IMR-90 (cell line): ENCODE results near the gene CFAP58. TPM values are rescaled to one million over a fixed set of nuclear protein-coding genes. Genes with fewer than 3 reads are reported as not detected.

ENCODE experiments used
- ATAC-seq: fragments of 200-7000 bp; cut with Tn5 transposase; 2 replicates; pipeline ENCODE4 v1.9.1; 2020; ENCODE audit warnings: low read depth, mild to moderate bottlenecking, moderate library complexity
- Bru-seq: library from RNA; stranded (reverse); fragments of 400-500 nt; gene quantifications from one replicate; lab custom pipeline; 2021; lab: Mats Ljungman, UMichigan
- BruChase-seq, 2 experiments: library from RNA; stranded (reverse); fragments of 400-500 nt; gene quantifications; one replicate each; lab custom pipeline; 2021; lab: Mats Ljungman, UMichigan
- BruUV-seq: library from RNA; stranded (reverse); fragments of 400-500 nt; replicated peaks from 2 replicates; lab custom pipeline; 2021; lab: Mats Ljungman, UMichigan
- CTCF ChIA-PET: fragments of 300-600 bp; formaldehyde crosslinking; extraction: SDS; loops from one replicate; lab custom pipeline; 2021; ENCODE audit warnings: antibody characterized with exemption; lab: Yijun Ruan, JAX
- POLR2A ChIA-PET: fragments of 300-600 bp; sonication (Branson Sonifier 250); formaldehyde crosslinking; loops from one replicate; lab custom pipeline; 2022; ENCODE audit warnings: antibody characterized with exemption; ENCODE audit not compliant: unreplicated experiment; lab: Charles Lee
- DNase-seq: peaks from one replicate; pipeline ENCODE4 v3.0.0; 2013
- H2AFZ ChIP-seq: replicated peaks from 2 replicates; pipeline ENCODE3; 2013; ENCODE audit warnings: low read length, mild to moderate bottlenecking; ENCODE audit not compliant: poor library complexity
- H2AK5ac ChIP-seq: 2 replicates; pipeline ENCODE4 v1.6.1; 2013; ENCODE audit warnings: low read depth, low read length, inconsistent platforms
- H2AK9ac ChIP-seq: replicated peaks from 2 replicates; pipeline ENCODE3; 2013; ENCODE audit warnings: mild to moderate bottlenecking, low read depth, low read length, moderate library complexity; ENCODE audit not compliant: poor library complexity
- H2BK120ac ChIP-seq: 2 replicates; pipeline ENCODE4 v1.6.1; 2013; ENCODE audit warnings: low read depth, low read length, inconsistent platforms
- H2BK15ac ChIP-seq: 3 replicates; pipeline ENCODE4 v1.6.1; 2013; ENCODE audit warnings: low read depth, low read length, inconsistent platforms
- H2BK20ac ChIP-seq: 2 replicates; pipeline ENCODE4 v1.6.1; 2013; ENCODE audit warnings: low read depth, mild to moderate bottlenecking, inconsistent platforms, low read length, moderate library complexity
- H2BK5ac ChIP-seq: 2 replicates; pipeline ENCODE4 v1.6.1; 2013; ENCODE audit warnings: mild to moderate bottlenecking, low read depth, low read length, inconsistent platforms; ENCODE audit not compliant: poor library complexity, severe bottlenecking
- H3K14ac ChIP-seq: replicated peaks from 2 replicates; pipeline ENCODE4 v1.6.1; 2013; ENCODE audit warnings: low read depth, low read length, inconsistent platforms
- H3K18ac ChIP-seq: 2 replicates; pipeline ENCODE4 v1.6.1; 2013; ENCODE audit warnings: low read depth, low read length, control low read depth
- H3K23ac ChIP-seq: 2 replicates; pipeline ENCODE4 v1.6.1; 2013; ENCODE audit warnings: low read depth, low read length, inconsistent platforms
- H3K27ac ChIP-seq: 2 replicates; pipeline ENCODE4 v1.5.1; 2013; ENCODE audit warnings: mild to moderate bottlenecking, control low read depth, low read length; ENCODE audit not compliant: insufficient read depth
- H3K27me3 ChIP-seq: 2 replicates; pipeline ENCODE4 v1.6.1; 2013; ENCODE audit warnings: low read length; ENCODE audit not compliant: control insufficient read depth, insufficient read depth
- H3K36me3 ChIP-seq: 2 replicates; pipeline ENCODE4 v1.6.1; 2013; ENCODE audit warnings: low read length, mixed read lengths; ENCODE audit not compliant: control insufficient read depth, insufficient read depth
- H3K4ac ChIP-seq: 2 replicates; pipeline ENCODE4 v1.6.1; 2013; ENCODE audit warnings: low read depth, low read length, inconsistent platforms
- H3K4me1 ChIP-seq: 2 replicates; pipeline ENCODE4 v1.6.1; 2013; ENCODE audit warnings: low read length, mixed read lengths; ENCODE audit not compliant: control insufficient read depth, insufficient read depth
- H3K4me2 ChIP-seq: 2 replicates; pipeline ENCODE4 v1.6.1; 2013; ENCODE audit warnings: low read depth, mild to moderate bottlenecking, control low read depth, low read length, moderate library complexity
- H3K4me3 ChIP-seq: 2 replicates; pipeline ENCODE4 v1.5.1; 2013; ENCODE audit warnings: low read depth, mild to moderate bottlenecking, control low read depth, low read length, moderate library complexity; ENCODE audit not compliant: insufficient read depth
- H3K56ac ChIP-seq: 2 replicates; pipeline ENCODE4 v1.6.1; 2013; ENCODE audit warnings: low read length, inconsistent platforms; ENCODE audit not compliant: insufficient read depth; ENCODE audit errors: extremely low read depth
- H3K79me1 ChIP-seq, 2 experiments: 2 replicates each; pipeline ENCODE4 v1.6.1; 2013; ENCODE audit warnings: low read length in 2 of 2, inconsistent platforms in 1 of 2, low read depth in 1 of 2
- H3K9ac ChIP-seq: 2 replicates; pipeline ENCODE4 v1.6.1; 2013; ENCODE audit warnings: low read depth, low read length, control low read depth
- H3K9me1 ChIP-seq: 2 replicates; pipeline ENCODE4 v1.6.1; 2013; ENCODE audit warnings: low read length, inconsistent platforms; ENCODE audit not compliant: insufficient read depth
- H3K9me3 ChIP-seq: 2 replicates; pipeline ENCODE4 v1.6.1; 2013; ENCODE audit warnings: low read length; ENCODE audit not compliant: control insufficient read depth, insufficient read depth
- H4K20me1 ChIP-seq: 2 replicates; pipeline ENCODE4 v1.6.1; 2013; ENCODE audit warnings: low read length, inconsistent platforms; ENCODE audit not compliant: insufficient read depth
- H4K5ac ChIP-seq: 2 replicates; pipeline ENCODE4 v1.6.1; 2013; ENCODE audit warnings: mild to moderate bottlenecking, low read depth, low read length, control low read depth
- H4K8ac ChIP-seq, 2 experiments: 2 replicates each; pipeline ENCODE4 v1.6.1; 2013; ENCODE audit warnings: low read depth in 2 of 2, low read length in 2 of 2, control low read depth in 1 of 2, inconsistent platforms in 1 of 2
- H4K91ac ChIP-seq: 2 replicates; pipeline ENCODE4 v1.6.1; 2013; ENCODE audit warnings: low read depth, low read length, inconsistent platforms; ENCODE audit not compliant: insufficient read depth
- FOS ChIP-seq: fragments of 150-350 bp; IDR thresholded peaks from 2 replicates; pipeline ENCODE4 v1.6.1; 2016; ENCODE audit warnings: low read depth, low read length
- MAZ ChIP-seq: IDR thresholded peaks from 2 replicates; pipeline ENCODE4 v1.6.1; 2012; ENCODE audit warnings: low read depth, mild to moderate bottlenecking, low read length, improper control_type of control experiment, moderate library complexity, borderline replicate concordance
- MXI1 ChIP-seq: IDR thresholded peaks from 2 replicates; pipeline ENCODE4 v1.6.1; 2012; ENCODE audit warnings: low read depth, mild to moderate bottlenecking, low read length, moderate library complexity, borderline replicate concordance
- POLR2A ChIP-seq: IDR thresholded peaks from 2 replicates; pipeline ENCODE4 v1.6.1; 2012; ENCODE audit warnings: mild to moderate bottlenecking, low read depth, low read length
- RAD21 ChIP-seq: IDR thresholded peaks from 2 replicates; pipeline ENCODE4 v1.6.1; 2012; ENCODE audit warnings: low read length, improper control_type of control experiment
- WGBS, 2 experiments: methylation state at CpG; one replicate each; pipeline versions ENCODE4 v1.1.5 to v1.1.7; 2013; ENCODE audit warnings: missing lambda C conversion rate in 2 of 2; ENCODE audit not compliant: insufficient read length in 1 of 2; ENCODE audit errors: extremely low coverage in 2 of 2; 5-methylcytosine and 5-hydroxymethylcytosine counted together
- dilution Hi-C: fragments of 300-500 bp; cut with HindIII; formaldehyde crosslinking; loops from one replicate; pipeline ENCODE4 v1.14.3; 2018; ENCODE audit warnings: low sequenced_read_pairs; ENCODE audit not compliant: unreplicated experiment
- in situ Hi-C: fragments of 300-500 bp; cut with MboI; formaldehyde crosslinking; loops from 3 replicates; pipeline ENCODE4 v1.14.3; 2019; ENCODE audit warnings: low sequenced_read_pairs, inconsistent platforms, mixed read lengths
- intact Hi-C: fragments of 100-400 bp; cut with micrococcal nuclease; formaldehyde crosslinking; loops from 2 replicates; pipeline ENCODE4 v1.10.0; 2022
- long read RNA-seq: library from polyadenylated mRNA; unstranded; transcript quantifications from one replicate; pipeline ENCODE4 v2.0.0, GENCODE V29; 2021; ENCODE audit not compliant: unreplicated experiment
- polyA plus RNA-seq, 3 experiments: library from polyadenylated mRNA; depleted of rRNA; stranded (reverse); fragments of >200 nt; gene quantifications; 2 replicates each; pipeline ENCODE4 v1.2.3, GENCODE V29; 2012; ENCODE audit warnings: low replicate concordance in 1 of 3
- total RNA-seq: library from RNA; depleted of rRNA; stranded (reverse); fragments of >200 nt; gene quantifications from 2 replicates; pipeline ENCODE4 v1.2.3, GENCODE V29; 2012; rRNA removed
- TF ChIP-seq, protein P1 (sequence below): fragments of 150-350 bp; IDR thresholded peaks from 2 replicates; pipeline ENCODE4 v1.6.1; 2016; ENCODE audit warnings: low read depth, mild to moderate bottlenecking, low read length, moderate library complexity, borderline replicate concordance
- TF ChIP-seq, protein P2 (sequence below): conservative IDR thresholded peaks from 2 replicates; pipeline ENCODE4 v1.5.1; 2012; ENCODE audit warnings: mild to moderate bottlenecking, low read depth, low read length, improper control_type of control experiment

CFAP58 gene, protein sequence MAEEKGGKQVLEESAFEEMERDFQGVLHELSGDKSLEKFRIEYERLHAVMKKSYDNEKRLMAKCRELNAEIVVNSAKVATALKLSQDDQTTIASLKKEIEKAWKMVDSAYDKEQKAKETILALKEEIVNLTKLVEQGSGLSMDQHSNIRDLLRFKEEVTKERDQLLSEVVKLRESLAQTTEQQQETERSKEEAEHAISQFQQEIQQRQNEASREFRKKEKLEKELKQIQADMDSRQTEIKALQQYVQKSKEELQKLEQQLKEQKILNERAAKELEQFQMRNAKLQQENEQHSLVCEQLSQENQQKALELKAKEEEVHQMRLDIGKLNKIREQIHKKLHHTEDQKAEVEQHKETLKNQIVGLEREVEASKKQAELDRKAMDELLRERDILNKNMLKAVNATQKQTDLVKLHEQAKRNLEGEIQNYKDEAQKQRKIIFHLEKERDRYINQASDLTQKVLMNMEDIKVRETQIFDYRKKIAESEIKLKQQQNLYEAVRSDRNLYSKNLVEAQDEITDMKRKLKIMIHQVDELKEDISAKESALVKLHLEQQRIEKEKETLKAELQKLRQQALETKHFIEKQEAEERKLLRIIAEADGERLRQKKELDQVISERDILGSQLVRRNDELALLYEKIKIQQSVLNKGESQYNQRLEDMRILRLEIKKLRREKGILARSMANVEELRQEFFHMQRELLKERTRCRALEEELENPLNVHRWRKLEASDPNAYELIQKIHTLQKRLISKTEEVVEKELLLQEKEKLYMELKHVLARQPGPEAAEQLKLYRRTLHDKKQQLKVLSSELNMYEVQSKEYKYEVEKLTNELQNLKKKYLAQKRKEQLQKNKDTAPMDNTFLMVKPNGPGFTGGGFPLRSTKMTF
- 0.36 and 0.83 TPM in 2 replicates for total RNA-seq
- 0.57 and 0.72 TPM in 2 replicates for polyA plus RNA-seq (2012; rRNA removed)
- polyA plus RNA-seq (2012; cell fraction: cytosol; rRNA removed): 0.03 and 0.09 TPM in 2 replicates
- 0.14 and 1.3 TPM in 2 replicates for polyA plus RNA-seq (2012; cell fraction: nucleus; rRNA removed; ENCODE audit: low replicate concordance)
- Bru-seq, nascent RNA: percentile 16 among the genes with signal in this experiment
- percentile 20 among the genes with signal in this experiment for BruChase-seq, experiment 1, labeled RNA remaining after a 6-hour chase
- percentile 25 among the genes with signal in this experiment for BruChase-seq, experiment 2, labeled RNA remaining after a 2-hour chase
- long read RNA-seq: 0 reads

DNA sequence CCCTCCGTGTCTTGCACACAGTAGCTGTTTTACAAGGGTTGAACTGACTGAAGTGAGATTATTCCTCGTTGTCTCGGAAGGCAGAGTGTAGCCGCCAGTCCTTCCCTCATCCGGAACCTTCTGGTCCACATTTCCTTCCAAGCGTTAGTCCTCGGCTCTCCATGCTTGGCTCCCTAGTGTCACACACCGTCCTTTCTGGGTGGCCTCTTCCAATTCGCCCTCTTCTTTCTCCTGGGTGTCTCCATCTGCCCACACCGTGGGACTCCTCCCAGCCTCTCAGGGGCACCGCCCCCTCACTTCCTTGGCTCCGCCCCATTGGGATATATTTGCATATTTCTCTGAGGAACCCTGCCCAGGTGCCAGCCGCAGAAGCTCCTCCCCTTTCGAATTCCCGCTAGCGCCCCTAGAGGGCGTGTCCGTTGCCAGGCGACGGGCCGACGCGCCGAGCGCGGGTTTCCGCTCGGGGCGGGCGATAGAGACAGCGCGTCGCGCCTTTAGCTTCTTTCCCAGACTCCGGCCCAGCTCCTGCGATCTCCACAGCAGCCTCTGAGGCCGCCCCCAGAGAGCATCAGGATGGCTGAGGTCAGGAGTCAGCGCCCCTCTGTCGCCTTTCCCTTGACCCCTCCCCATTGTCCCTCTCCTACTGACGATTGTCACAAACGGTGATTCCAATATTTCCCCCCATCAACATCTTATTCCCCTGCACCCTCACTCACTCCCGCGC lies at the start of gene CFAP58:
TSS of gene CFAP58 (plus strand) at position 509 of the 724 bp plus-strand sequence. CDS start at position 574, 65 bp downstream.
- dilution Hi-C loops: no loop called here
- TF ChIP-seq MAZ (no peak), POLR2A (no peak), MXI1 (peak; percentile 69; the same call in 1 of the 2 replicates), RAD21 (no peak), FOS (no peak)
- TF ChIP-seq, protein P1, sequence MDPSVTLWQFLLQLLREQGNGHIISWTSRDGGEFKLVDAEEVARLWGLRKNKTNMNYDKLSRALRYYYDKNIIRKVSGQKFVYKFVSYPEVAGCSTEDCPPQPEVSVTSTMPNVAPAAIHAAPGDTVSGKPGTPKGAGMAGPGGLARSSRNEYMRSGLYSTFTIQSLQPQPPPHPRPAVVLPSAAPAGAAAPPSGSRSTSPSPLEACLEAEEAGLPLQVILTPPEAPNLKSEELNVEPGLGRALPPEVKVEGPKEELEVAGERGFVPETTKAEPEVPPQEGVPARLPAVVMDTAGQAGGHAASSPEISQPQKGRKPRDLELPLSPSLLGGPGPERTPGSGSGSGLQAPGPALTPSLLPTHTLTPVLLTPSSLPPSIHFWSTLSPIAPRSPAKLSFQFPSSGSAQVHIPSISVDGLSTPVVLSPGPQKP: no peak
- TF ChIP-seq, protein P2, sequence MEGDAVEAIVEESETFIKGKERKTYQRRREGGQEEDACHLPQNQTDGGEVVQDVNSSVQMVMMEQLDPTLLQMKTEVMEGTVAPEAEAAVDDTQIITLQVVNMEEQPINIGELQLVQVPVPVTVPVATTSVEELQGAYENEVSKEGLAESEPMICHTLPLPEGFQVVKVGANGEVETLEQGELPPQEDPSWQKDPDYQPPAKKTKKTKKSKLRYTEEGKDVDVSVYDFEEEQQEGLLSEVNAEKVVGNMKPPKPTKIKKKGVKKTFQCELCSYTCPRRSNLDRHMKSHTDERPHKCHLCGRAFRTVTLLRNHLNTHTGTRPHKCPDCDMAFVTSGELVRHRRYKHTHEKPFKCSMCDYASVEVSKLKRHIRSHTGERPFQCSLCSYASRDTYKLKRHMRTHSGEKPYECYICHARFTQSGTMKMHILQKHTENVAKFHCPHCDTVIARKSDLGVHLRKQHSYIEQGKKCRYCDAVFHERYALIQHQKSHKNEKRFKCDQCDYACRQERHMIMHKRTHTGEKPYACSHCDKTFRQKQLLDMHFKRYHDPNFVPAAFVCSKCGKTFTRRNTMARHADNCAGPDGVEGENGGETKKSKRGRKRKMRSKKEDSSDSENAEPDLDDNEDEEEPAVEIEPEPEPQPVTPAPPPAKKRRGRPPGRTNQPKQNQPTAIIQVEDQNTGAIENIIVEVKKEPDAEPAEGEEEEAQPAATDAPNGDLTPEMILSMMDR: peak; percentile 67

More for the DNA sequence above, at the start of gene CFAP58:
- H2BK5ac ChIP-seq: no peak within 1 kb of the TSS
- no peaks in the 10 kb centered on the region for H3K36me3 ChIP-seq
- H3K4me1 ChIP-seq: peaks cover 7% of the 10 kb centered on the region; the same call in 1 of the 2 replicates
- H2AFZ ChIP-seq: peak within 1 kb of the TSS; percentile 87
- peak; percentile 87 for ATAC-seq
- in situ Hi-C loops (no loop called here), intact Hi-C loops (loop anchor here (5.0 kb wide), 2 partner anchors 231 to 466 kb away; partner anchors contain the start of gene SFR1)
- peaks cover 3% of the 10 kb centered on the region; the same call in 1 of the 2 replicates for H3K27me3 ChIP-seq
- H3K9me1 ChIP-seq: peaks cover 2% of the 10 kb centered on the region; the same call in 1 of the 2 replicates
- H3K27ac ChIP-seq: no peak within 1 kb of the TSS; the same call in 1 of the 2 replicates
- peak; percentile 70 for DNase-seq
- no peak within 1 kb of the TSS; the same call in 1 of the 2 replicates for H3K56ac ChIP-seq
- no peak within 1 kb of the TSS for H4K5ac ChIP-seq
- peak within 1 kb of the TSS; percentile 5; the same call in 1 of the 2 replicates for H2BK20ac ChIP-seq
- H3K18ac ChIP-seq: peak within 1 kb of the TSS; percentile 12; the same call in 1 of the 2 replicates
- peak within 1 kb of the TSS; percentile 50; the same call in 1 of the 2 replicates for H3K9ac ChIP-seq
- peak within 1 kb of the TSS; percentile 5 for H2AK9ac ChIP-seq
- peak within 1 kb of the TSS in 1 of 2 experiments; percentile 48; a peak in 2 of 4 replicates for H4K8ac ChIP-seq
- H3K14ac ChIP-seq: peak within 1 kb of the TSS; percentile 18; the same call in 1 of the 2 replicates
- H2BK120ac ChIP-seq: no peak within 1 kb of the TSS; the same call in 1 of the 2 replicates
- ChIA-PET CTCF (interaction anchor here (0.9 to 1.7 kb wide), 5 partner anchors 17 to 62 kb away, joined by 3 to 6 read pairs (median 4); no protein-coding TSS in a partner anchor), POLR2A (interaction anchor here (0.6 kb wide), 1 partner anchor 44 kb away, joined by 5 read pairs; no protein-coding TSS in a partner anchor)
- H3K4me2 ChIP-seq: peak within 1 kb of the TSS; percentile 94
- no peaks in the 10 kb centered on the region for H3K9me3 ChIP-seq
- peak within 1 kb of the TSS; percentile 53 for H3K4me3 ChIP-seq
- H3K23ac ChIP-seq: no peak within 1 kb of the TSS
- H2BK15ac ChIP-seq: 0 out of 3 replicates have a peak within 1 kb of the TSS, but pooled peaks have one; percentile 10
- no peak within 1 kb of the TSS for H2AK5ac ChIP-seq
- no peak within 1 kb of the TSS; the same call in 1 of the 2 replicates for H4K91ac ChIP-seq
- H3K79me1 ChIP-seq: no peaks in the 10 kb centered on the region; a peak in 1 of 4 replicates
- no peaks in the 10 kb centered on the region for H4K20me1 ChIP-seq
- no peak within 1 kb of the TSS for H3K4ac ChIP-seq
- BruUV-seq: no TSS peak
- 5% methylated on average over 20 of the region's 43 CpGs; no CpG with 5 or more reads in 1 of the 2 experiments for WGBS, 2 experiments
